GM18858 (cell line): ENCODE measurements around the gene PLEKHA4.
"Not testable (repeated sequence)": the region's sequence is repeated elsewhere in the genome, so short reads cannot be mapped to it uniquely, and the experiment has no call there.

Source experiments
- ATAC-seq: cut with Tn5 transposase; IDR thresholded peaks from one replicate; pipeline ENCODE4 v1.9.1; 2021; ENCODE audit not compliant: unreplicated experiment

PLEKHA4 gene

DNA sequence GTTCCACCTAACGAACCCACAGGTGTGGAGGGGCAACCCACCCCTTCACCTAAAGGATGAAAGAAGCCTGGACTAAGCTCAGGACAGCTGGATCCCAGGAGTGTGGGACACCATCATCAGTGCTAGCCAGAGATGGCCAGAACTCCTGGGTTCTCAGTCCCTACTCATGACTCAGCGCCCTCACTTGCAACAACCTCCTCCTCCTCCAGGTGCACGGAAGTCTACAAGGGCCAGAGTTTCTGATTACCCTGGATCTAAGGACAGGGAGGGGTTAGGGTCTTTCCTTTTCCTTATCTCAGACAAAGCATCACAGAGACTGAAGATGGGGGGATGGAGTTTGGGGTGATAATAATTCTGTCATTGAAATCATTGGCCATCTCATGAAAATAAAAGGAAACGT is 22.1 kb upstream of the PLEKHA4 start:
- no peak for ATAC-seq

DNA sequence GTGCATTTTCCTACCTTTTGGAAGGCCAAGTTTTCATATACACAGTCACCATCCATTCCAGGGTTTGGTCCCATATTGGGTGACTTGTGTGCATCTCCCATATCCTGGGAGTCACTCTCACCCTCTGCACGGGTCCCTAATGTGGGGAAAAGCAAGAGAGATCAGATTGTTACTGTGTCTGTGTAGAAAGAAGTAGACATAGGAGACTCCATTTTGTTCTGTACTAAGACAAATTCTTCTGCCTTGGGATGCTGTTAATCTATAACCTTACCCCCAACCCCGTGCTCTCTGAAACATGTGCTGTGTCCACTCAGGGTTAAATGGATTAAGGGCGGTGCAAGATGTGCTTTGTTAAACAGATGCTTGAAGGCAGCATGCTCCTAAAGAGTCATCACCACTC is 21.1 kb upstream of the PLEKHA4 start:
- ATAC-seq: not testable (repeated sequence)

GRCh38 chr19:48887861-48888612 is 19.6 kb upstream of the PLEKHA4 start:
- no peak for ATAC-seq

DNA sequence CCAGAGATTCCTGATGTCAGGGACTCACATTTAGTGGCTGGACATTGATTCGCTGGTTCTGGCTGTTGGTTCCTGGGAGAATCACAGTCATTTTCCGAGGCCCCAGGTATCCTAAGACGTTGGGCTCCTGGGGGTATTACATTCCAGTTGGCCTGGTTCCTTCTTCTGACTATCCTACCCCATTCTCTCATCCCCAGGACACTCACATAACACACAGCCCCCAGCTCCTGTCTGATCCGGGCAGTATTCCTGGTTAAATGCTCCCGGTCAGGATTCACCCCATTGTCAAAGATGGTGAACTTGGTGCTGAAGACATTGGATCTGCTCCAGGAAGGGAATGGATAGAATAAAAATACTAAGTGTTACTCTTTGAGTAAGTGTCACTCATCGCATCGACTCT is 15.3 kb upstream of the PLEKHA4 start:
- no peak for ATAC-seq

DNA sequence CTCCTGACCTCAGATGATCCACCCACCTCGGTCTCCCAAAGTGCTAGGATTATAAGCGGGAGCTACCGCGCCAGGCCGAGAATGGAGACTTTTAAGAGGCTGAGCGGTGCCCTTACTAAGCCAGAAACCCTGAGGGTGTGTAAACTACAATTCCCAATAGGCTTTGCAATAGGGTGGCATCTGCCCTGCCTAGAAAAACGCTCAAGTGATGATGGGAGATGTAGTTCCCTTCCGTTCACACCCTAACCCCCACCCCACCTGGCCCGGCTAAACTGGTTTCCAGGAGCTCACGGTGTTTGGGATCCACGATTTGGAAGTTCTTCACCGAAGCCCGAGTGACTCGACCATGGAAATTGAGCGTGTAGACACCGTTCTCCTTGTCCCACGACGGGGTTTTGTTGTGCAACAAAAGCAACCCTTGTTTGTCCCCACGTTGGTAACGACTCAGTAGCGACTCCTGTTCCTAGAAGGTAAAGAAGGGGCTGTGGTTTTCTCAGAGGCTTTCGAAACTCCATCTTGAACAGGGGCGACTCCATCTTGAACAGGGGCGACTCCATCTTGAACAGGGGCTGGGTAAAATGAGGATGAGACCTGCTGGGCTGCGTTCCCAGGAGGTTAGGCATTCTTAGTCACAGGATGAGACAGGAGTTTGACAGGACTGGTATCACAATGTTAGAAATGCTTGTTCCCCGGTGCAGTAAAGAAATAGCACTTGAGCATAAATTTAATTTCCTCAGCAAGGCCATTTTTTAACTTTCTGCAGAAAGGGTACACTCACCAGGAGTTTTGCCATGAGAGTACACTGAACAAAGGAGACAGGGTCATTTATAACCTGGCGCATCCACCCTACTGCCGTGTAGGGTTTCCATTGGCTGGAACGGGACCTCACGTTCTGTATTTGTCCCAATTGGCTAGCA is 13.6 kb upstream of the PLEKHA4 start:
- no peak for ATAC-seq

GRCh38 chr19:48879696-48880095 is 11.3 kb upstream of the PLEKHA4 start:
- ATAC-seq: not testable (repeated sequence)

DNA sequence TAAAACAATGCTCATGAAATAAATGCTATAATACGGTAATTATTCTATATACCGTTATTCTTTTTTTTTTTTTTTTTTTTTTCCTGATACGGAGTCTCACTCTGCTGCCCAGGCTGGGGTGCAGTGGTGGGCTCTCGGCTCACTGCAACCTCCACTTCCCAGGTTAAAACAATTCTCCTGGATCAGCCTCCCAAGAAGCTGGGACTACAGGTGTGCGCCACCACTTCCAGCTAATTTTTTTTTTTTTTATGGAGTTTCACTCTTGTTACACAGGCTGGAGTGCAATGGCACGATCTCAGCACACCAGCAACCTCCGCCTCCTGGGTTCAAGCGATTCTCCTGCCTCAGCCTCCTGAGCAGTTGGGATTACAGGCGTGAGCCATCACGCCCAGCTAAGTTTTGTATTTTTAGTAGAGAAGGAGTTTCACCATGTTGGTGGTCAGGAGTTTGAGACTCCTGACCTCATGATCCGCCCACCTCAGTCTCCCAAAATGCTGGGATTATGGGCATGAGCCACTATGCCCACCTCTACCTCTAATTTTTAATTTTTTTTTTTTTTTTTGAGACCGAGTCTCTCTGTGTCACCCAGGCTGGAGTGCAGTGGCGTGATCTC is 10.7 kb upstream of the PLEKHA4 start:
- no peak for ATAC-seq

DNA sequence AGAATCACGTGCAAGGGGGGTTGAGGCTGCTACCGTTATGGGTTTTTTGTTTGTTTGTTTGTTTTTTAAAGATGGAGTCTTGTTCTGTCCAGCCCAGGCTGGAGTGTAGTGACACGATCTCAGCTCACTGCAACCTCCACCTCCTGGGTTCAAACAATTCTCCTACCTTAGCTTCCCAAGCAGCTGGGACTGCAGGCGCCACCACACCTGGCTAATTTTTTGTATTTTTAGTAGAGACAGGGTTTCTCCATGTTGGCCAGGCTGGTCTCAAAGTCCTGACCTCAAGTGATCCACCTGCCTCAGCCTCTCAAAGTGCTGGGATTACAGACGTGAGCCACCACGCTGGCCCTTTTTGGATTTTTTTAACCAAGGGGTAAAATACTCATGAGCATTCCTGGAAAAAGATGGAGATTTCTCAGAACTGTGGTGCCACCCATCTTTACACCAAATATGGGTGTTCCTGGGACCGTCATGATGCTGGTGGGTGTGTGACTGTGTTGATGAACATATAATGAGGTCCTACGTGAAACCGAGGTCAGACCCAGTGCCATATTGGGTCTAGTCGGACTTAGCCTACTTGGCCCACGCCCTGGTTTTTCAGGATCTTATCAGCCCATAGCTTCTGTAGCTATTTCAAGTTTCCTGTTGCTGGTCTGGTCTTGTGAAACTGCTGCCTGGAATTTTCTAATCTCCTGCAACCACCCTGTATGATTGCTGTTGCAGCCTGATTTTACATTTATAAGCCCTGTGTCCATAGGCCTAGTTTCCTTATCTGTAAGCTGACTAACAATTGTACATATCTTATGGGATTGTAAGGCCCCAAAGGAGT is 10.0 kb upstream of the PLEKHA4 start:
- no peak for ATAC-seq

- ATAC-seq: no peak
These were observed 9.4 kb upstream of the PLEKHA4 start for GRCh38 chr19:48877855-48878195.

DNA sequence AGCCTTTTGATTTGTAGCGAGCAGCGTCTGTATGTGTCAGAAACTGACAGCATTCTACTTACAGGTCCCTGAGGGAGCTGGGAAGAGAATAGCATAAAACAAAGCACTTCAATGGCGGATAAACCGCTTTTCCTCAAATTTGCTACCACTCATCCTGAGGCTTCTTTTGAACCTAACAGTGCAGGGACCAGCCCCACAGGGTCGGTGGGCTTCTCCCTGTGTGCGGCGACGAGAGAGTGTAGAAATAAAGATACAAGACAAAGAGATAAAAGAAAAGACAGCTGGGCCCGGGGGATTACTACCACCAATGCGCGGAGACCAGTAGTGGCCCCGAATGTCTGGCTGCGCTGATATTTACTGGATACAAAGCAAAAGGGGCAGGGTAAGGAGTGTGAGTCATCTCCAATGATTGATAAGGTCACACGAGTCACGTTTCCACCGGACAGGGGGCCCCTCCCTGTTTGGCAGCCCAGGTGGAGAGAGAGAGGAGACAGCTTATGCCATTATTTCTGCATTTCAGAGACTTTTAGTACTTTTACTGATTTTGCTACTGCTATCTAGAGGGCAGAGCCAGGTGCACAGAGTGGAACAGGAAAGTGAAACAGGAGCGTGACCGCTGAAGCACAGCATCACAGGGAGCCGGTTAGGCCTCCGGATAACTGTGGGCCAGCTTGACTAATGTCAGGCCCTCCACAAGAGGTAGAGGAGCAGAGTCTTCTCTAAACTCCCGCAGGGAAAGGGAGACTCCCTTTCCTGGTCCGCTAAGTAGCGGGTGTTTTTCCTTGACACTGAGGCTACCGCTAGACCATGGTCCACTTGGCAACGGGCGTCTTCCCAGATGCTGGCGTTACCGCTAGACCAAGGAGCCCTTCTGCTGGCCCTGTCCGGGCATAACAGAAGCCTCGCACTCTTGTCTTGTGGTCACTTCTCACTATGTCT is 7.9 kb upstream of the PLEKHA4 start:
- ATAC-seq: not testable (repeated sequence)

DNA sequence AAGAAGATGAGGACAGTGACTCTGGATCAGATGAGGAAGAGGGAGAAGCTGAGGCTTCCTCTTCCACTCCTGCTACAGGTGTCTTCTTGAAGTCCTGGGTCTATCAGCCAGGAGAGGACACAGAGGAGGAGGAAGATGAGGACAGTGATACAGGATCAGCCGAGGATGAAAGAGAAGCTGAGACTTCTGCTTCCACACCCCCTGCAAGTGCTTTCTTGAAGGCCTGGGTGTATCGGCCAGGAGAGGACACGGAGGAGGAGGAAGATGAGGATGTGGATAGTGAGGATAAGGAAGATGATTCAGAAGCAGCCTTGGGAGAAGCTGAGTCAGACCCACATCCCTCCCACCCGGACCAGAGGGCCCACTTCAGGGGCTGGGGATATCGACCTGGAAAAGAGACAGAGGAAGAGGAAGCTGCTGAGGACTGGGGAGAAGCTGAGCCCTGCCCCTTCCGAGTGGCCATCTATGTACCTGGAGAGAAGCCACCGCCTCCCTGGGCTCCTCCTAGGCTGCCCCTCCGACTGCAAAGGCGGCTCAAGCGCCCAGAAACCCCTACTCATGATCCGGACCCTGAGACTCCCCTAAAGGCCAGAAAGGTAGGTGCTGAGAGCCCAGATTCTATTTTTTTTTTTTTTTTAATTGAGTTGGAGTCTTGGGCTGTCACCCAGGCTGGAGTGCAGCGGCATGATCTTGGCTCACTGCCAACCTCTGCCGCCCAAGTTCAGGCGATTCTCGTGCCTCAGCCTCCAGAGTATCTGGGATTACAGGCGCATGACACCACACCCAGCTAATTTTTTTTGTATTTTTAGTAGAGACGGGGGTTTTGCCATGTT is 6.1 kb upstream of the PLEKHA4 start:
- ATAC-seq: no peak

DNA sequence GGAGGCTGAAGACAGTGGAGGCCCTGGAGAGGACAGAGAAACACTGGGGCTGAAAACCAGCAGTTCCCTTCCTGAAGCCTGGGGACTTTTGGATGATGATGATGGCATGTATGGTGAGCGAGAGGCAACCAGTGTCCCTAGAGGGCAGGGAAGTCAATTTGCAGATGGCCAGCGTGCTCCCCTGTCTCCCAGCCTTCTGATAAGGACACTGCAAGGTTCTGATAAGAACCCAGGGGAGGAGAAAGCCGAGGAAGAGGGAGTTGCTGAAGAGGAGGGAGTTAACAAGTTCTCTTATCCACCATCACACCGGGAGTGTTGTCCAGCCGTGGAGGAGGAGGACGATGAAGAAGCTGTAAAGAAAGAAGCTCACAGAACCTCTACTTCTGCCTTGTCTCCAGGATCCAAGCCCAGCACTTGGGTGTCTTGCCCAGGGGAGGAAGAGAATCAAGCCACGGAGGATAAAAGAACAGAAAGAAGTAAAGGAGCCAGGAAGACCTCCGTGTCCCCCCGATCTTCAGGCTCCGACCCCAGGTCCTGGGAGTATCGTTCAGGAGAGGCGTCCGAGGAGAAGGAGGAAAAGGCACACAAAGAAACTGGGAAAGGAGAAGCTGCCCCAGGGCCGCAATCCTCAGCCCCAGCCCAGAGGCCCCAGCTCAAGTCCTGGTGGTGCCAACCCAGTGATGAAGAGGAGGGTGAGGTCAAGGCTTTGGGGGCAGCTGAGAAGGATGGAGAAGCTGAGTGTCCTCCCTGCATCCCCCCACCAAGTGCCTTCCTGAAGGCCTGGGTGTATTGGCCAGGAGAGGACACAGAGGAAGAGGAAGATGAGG is 5.3 kb upstream of the PLEKHA4 start:
- ATAC-seq: no peak

- ATAC-seq: no peak
These were observed 4.6 kb upstream of the PLEKHA4 start for GRCh38 chr19:48872884-48873475.

DNA sequence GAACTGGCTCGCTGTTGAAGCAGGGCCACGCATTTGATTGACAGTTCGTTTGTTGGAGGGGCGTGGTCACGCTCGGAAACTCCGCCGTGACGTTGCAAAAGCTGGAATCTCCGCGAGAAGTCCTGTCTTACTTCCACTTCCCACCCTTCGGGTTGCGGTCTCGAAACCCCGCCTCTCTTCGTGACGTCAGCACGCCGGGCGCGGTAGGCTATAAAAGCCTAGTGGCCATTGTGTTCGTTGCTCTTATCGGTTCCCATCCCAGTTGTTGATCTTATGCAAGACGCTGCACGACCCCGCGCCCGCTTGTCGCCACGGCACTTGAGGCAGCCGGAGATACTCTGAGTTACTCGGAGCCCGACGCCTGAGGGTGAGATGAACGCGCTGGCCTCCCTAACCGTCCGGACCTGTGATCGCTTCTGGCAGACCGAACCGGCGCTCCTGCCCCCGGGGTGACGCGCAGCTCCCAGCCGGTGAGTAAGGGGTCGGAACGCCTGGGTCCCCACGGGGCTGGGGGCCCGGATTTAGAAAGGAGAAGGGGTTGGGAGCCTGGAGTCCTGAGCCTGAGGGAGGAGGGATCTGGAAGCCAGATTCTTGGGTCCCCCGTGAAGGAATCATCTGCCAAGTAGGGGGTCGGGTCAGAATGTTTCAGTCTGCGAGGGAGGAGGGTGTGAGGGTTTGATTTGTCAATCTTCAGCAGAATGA is 3.9 kb upstream of the PLEKHA4 start, which contains the start of gene PPP1R15A:
TSS of gene PPP1R15A (plus strand) at position 240 of the 702 bp plus-strand sequence. CDS start 813 bp downstream, outside the sequence.
- no peak for ATAC-seq

- ATAC-seq: not testable (repeated sequence)
These were observed 3.2 kb upstream of the PLEKHA4 start for GRCh38 chr19:48871471-48872181.

DNA sequence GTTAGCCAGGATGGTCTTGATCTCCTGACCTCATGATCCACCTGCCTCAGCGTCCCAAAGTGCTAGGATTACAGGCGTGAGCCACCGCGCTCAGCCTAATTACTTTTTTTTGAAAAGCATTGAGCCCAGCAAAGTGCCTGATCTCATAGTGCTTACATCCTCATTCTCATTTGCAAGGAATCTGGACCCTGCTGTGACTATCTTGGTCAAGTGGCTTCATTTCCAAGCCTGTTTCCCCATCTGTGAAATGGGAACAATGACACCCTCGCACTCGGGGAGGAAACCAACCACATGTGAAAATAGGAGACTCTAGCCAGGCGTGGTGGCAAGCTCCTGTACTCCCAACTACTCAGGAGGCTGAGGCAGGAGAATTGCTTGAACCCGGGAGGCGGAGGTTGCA is 1.6 kb upstream of the PLEKHA4 start:
- ATAC-seq: no peak
